ENCODE measurements around the gene BBS9. TPM values are rescaled to one million over a fixed set of nuclear protein-coding genes. Genes with fewer than 3 reads are reported as not detected.

The BBS9 gene
- total RNA-seq, 1 experiment from 2014 or later, result 14.3 TPM

- in situ Hi-C loops (cut with HindIII; ENCODE audit: low pct_unique_long_range_greater_than_20kb, low sequenced_read_pairs), result no loop called here
Observed at GRCh38 chr7:33307205-33307604, 177.8 kb downstream of the BBS9 start.

GRCh38 chr7:33310546-33310945 is 181.2 kb downstream of the BBS9 start:
- DNase-seq (ENCODE audit: low read depth), result no peak
- in situ Hi-C loops (cut with HindIII; ENCODE audit: low pct_unique_long_range_greater_than_20kb, low sequenced_read_pairs), result no loop called here

More at GRCh38 chr7:33307205-33307604, 177.8 kb downstream of the BBS9 start:
- DNase-seq (ENCODE audit: low read depth), result no peak

- no peak for DNase-seq (ENCODE audit: low read depth)
- in situ Hi-C loops (cut with HindIII; ENCODE audit: low pct_unique_long_range_greater_than_20kb, low sequenced_read_pairs), result no loop called here
Observed at GRCh38 chr7:33325754-33326484, 196.6 kb downstream of the BBS9 start.

- no peak for DNase-seq (ENCODE audit: low read depth)
- in situ Hi-C loops (cut with HindIII; ENCODE audit: low pct_unique_long_range_greater_than_20kb, low sequenced_read_pairs), result no loop called here
Observed at GRCh38 chr7:33326485-33326848, 197.1 kb downstream of the BBS9 start.

GRCh38 chr7:33327427-33327826 is 198.1 kb downstream of the BBS9 start:
- in situ Hi-C loops (cut with HindIII; ENCODE audit: low pct_unique_long_range_greater_than_20kb, low sequenced_read_pairs), result no loop called here

GRCh38 chr7:33334349-33334748 is 205.0 kb downstream of the BBS9 start:
- in situ Hi-C loops (cut with HindIII; ENCODE audit: low pct_unique_long_range_greater_than_20kb, low sequenced_read_pairs), result no loop called here
- DNase-seq (ENCODE audit: low read depth), result peak; percentile 23

More at GRCh38 chr7:33327427-33327826, 198.1 kb downstream of the BBS9 start:
- no peak for DNase-seq (ENCODE audit: low read depth)

GRCh38 chr7:33336820-33337219 is 207.5 kb downstream of the BBS9 start:
- DNase-seq (ENCODE audit: low read depth), result no peak
- in situ Hi-C loops (cut with HindIII; ENCODE audit: low pct_unique_long_range_greater_than_20kb, low sequenced_read_pairs), result no loop called here

DNA sequence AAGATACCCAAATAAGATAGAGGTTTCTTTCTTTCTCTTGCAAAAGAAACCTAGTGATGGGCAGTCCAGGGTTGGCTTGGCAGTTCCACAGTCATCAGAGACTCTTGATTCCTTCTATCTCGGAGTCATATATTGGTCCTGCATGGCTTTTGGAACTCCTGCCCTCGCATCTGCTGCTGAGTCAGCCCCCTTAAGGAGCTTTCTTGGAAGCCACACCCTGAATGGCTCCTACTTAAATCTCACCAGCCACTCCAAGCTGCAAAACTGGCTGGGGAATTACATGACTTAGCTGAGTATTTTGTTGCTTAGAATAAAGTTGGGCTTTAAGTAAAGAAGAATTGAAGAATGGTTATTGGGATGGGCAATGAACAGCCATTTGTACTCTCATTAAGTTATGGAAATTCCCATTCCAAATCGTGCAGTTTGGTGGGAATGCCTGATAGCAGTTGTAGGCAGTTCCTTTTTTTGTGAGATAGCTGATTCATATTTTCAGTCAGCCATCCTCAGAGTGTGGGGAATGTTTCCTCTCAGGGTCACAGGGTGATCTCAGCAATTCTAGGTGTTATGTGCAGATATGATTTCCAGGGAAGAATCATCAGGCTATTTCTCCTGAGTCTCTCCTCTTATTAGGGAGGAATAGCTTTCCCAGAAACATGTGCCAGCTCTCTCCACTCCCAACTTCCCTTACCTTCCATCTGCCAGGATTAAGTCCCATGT is 209.9 kb downstream of the BBS9 start:
- in situ Hi-C loops (cut with HindIII; ENCODE audit: low pct_unique_long_range_greater_than_20kb, low sequenced_read_pairs), result no loop called here
- DNase-seq (ENCODE audit: low read depth), result no peak

GRCh38 chr7:33346055-33346454 is 216.7 kb downstream of the BBS9 start:
- in situ Hi-C loops (cut with HindIII; ENCODE audit: low pct_unique_long_range_greater_than_20kb, low sequenced_read_pairs), result no loop called here
- DNase-seq (ENCODE audit: low read depth), result peak; percentile 5

GRCh38 chr7:33350577-33350976 is 221.2 kb downstream of the BBS9 start:
- in situ Hi-C loops (cut with HindIII; ENCODE audit: low pct_unique_long_range_greater_than_20kb, low sequenced_read_pairs), result no loop called here
- DNase-seq (ENCODE audit: low read depth), result no peak

- no peak for DNase-seq (ENCODE audit: low read depth)
- in situ Hi-C loops (cut with HindIII; ENCODE audit: low pct_unique_long_range_greater_than_20kb, low sequenced_read_pairs), result no loop called here
Observed at GRCh38 chr7:33351709-33352108, 222.3 kb downstream of the BBS9 start.

DNA sequence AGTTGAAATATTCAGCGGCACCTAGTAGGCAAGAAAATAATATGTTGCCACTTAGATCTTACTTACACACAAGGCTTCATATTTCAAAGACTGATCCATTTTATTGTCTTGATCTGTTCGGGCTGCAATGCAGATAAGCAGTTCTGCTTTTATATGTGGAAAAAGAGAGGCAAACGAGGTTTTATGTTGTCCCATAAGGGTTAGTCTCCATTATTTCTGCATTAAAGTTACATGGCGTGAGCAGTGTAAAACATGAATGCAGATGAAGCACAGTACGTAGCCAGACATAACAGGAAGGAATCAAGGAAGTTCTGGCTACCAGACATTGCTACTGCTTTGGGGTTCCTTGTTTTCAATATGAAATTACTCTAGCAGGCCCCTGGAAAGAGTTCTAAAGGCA is 224.8 kb downstream of the BBS9 start:
- DNase-seq (ENCODE audit: low read depth), result no peak
- in situ Hi-C loops (cut with HindIII; ENCODE audit: low pct_unique_long_range_greater_than_20kb, low sequenced_read_pairs), result no loop called here

- in situ Hi-C loops (cut with HindIII; ENCODE audit: low pct_unique_long_range_greater_than_20kb, low sequenced_read_pairs), result no loop called here
- no peak for DNase-seq (ENCODE audit: low read depth)
Observed at GRCh38 chr7:33355386-33355785, 226.0 kb downstream of the BBS9 start.

GRCh38 chr7:33356336-33356735 is 227.0 kb downstream of the BBS9 start:
- in situ Hi-C loops (cut with HindIII; ENCODE audit: low pct_unique_long_range_greater_than_20kb, low sequenced_read_pairs), result no loop called here
- DNase-seq (ENCODE audit: low read depth), result no peak

DNA sequence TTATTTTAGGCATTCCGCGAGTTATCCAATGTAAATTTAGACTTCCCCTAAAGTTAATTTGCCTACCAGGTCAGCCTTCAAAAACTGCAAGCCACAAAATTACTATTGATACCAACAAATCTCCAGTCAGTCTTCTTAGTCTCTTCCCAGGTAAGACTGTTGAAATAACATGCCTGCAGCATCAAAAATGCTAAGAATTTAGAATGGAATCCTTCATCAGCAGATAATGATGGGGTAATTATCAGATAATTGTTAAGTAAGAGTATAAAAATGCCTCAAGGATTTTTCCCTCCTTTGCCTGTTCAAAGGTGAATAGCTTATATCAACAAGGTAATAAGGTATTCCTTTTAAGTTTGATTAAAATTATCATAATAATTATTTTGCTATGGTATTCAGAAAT is 228.5 kb downstream of the BBS9 start:
- in situ Hi-C loops (cut with HindIII; ENCODE audit: low pct_unique_long_range_greater_than_20kb, low sequenced_read_pairs), result no loop called here
- DNase-seq (ENCODE audit: low read depth), result no peak

GRCh38 chr7:33369888-33370287 is 240.5 kb downstream of the BBS9 start:
- in situ Hi-C loops (cut with HindIII; ENCODE audit: low pct_unique_long_range_greater_than_20kb, low sequenced_read_pairs), result no loop called here
- no peak for DNase-seq (ENCODE audit: low read depth)

GRCh38 chr7:33373195-33373594 is 243.8 kb downstream of the BBS9 start:
- in situ Hi-C loops (cut with HindIII; ENCODE audit: low pct_unique_long_range_greater_than_20kb, low sequenced_read_pairs), result no loop called here
- DNase-seq (ENCODE audit: low read depth), result no peak

DNA sequence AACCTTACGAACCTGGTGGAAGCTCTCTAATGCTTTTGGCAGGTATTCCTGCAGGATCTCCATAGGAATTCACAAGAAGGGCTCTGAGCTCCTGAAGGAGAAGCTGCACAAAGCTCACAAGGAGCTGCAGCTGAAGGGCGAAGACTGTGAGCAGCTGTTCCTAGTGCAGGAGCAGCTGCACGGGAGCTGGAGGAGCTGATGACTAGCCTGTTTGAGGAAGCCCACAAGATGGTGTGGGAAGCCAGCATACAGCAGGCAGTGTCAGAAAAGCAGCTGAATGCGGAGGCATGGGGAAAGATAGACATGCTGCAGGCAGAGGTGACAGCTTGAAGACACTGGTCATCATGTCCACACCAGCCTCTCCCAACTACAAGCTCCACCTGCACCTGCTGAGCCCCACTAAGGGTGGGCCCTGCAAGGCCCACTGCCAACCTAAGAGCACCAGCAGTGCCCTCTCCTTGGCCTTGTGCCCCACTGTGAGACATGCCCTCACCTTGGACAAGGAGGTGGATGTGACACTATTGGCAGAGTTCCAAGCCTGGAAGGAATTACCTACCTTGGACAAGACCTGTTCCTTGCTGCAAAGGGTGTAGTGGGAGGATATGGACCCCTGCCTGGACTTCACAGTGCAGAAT is 250.6 kb downstream of the BBS9 start:
- no peak for DNase-seq (ENCODE audit: low read depth)
- in situ Hi-C loops (cut with HindIII; ENCODE audit: low pct_unique_long_range_greater_than_20kb, low sequenced_read_pairs), result no loop called here

DNA sequence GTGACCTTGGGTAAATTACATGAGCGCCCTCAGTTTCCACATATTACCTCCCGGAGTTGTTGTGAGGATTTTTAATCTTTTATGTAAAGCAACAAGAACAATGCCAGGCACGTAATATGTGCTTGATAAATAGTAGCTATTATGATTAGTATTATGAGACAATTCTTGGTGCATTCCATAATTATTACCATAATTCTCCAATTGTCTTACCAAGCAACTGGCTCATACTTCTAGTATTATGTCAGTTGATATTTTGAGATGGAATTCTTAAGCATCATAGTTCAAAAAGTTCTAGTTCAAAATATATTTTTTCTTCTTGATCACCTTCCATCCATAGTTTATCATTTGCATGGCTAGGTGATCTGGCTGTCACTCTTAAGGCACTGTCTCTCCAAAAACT is 259.0 kb downstream of the BBS9 start:
- DNase-seq (ENCODE audit: low read depth), result no peak
- in situ Hi-C loops (cut with HindIII; ENCODE audit: low pct_unique_long_range_greater_than_20kb, low sequenced_read_pairs), result no loop called here
